ENCODE data around the gene TMEM54. TPM values are rescaled to one million over a fixed set of nuclear protein-coding genes. Genes with fewer than 3 reads are reported as not detected.

The TMEM54 gene, protein sequence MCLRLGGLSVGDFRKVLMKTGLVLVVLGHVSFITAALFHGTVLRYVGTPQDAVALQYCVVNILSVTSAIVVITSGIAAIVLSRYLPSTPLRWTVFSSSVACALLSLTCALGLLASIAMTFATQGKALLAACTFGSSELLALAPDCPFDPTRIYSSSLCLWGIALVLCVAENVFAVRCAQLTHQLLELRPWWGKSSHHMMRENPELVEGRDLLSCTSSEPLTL
- 10 to 100 TPM; 19.6 to 41.3 (median 24.4) TPM for polyA plus RNA-seq

DNA sequence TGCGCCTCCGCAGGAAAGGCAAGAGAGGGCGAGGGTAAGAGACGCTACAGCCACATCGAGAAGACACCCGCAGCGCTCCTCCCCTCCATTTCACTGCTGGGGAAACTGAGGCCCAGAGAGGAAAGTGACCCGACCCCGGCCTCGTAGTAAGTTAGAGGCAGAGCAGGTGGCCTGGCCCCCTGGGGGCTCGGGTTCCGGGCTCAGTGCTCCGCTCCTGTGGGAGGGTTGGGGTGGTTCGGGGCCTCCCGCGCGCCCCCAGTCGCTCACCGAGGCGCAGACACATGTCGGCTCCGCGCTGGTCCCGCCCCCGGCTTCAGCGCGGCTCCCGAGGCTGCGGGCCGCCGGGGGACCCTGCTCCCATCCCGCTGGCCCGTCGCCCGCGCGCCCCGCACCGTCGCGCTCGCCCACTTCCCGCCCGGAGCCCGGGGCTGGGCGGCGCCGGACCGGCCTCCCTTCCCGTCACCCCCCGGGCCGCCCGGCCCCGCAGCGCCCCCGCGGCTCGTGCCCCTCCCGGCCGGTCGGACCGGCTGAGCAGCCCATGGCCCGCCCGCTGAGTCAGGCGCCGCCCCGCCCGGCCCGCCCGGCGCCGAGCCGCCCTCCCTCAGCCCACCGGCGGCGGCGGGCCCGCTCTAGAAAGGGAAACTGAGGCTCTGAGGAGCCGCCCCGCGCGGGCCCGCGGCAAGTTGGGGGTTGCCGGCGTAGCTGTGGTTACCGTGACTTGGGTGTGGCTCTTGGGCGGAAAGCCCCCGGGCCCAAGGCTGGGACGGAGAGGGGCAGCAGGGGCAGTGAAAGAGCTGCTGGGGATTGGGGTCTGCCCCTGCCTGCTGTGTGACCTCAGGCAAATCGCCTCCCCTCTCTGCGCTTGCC lies at the start of gene TMEM54:
Gene TMEM54, minus strand, starts transcription at position 434 of the 867 bp plus-strand sequence. Its CDS starts 151 bp downstream, at position 283.
- WGBS, 3 donors = 1 to 2% (median 1%) methylated on average over 60 to 92 of the region's 92 CpGs
- no peak within 1 kb of the TSS for H3K27ac ChIP-seq (ENCODE audit: low read depth, low read length)

DNA sequence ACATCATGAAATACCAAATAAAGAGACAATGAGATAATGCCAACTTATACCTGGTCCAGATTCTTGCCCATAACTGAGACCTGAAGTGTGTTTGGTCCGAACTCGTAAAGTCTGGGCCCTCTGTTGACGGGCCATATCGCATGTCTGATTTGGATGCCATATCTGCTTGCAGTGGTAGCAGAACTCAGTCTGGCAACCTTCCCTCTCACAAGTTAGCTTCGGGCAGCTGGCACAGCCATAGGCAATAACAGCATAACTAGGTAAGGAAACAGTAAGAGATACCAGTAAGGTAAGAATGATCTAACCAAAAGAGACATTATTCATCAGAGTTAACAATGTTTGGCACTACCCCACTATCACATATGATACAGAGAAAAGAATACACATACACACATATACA lies 48.3 kb upstream of the TMEM54 start:
- 31 to 94% (median 89%) methylated on average over 5 of the region's 5 CpGs for WGBS, 3 donors
- no peak overlapping the region for H3K27ac ChIP-seq (ENCODE audit: low read depth, low read length)

DNA sequence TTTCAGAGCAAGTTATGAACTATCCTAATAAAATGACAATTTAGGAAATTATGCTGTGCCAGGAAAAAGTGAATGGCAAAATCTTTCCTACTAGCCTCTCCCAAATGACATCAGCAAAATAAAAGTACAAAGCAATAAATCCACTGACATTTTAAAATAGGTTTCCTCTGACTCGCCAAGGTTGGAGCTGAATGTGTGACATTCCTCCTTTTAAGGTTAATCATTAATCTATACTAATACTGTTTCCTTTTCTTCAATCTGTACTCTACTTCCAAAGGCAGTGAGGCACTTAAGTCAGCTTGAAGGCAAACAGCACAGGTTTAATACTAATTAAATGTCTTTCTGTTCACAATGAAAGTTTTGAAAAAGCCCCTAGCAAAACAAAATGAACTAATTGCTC lies 47.7 kb upstream of the TMEM54 start:
- 19 to 57% (median 47%) methylated on average over 1 of the region's 1 CpG for WGBS, 3 donors
- no peak overlapping the region for H3K27ac ChIP-seq (ENCODE audit: low read depth, low read length)

DNA sequence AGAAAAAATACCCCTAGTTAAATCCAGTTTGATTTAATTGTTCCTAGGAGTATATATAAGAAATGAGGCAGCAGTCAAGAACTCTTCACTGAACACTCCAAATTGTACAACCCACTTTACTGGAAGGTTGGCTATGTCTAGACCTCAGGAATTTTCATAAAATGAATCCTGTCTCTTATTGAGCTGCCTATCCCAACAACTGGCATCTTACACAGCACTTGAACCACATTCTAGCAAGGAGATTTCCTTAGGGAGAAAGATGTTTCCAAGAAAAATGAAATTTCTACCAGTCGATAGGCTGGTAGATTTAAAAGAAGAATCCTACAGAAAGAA lies 47.2 kb upstream of the TMEM54 start:
- H3K27ac ChIP-seq (ENCODE audit: low read depth, low read length) = no peak overlapping the region
- WGBS, 3 donors = 79 to 91% (median 89%) methylated on average over 1 of the region's 1 CpG

DNA sequence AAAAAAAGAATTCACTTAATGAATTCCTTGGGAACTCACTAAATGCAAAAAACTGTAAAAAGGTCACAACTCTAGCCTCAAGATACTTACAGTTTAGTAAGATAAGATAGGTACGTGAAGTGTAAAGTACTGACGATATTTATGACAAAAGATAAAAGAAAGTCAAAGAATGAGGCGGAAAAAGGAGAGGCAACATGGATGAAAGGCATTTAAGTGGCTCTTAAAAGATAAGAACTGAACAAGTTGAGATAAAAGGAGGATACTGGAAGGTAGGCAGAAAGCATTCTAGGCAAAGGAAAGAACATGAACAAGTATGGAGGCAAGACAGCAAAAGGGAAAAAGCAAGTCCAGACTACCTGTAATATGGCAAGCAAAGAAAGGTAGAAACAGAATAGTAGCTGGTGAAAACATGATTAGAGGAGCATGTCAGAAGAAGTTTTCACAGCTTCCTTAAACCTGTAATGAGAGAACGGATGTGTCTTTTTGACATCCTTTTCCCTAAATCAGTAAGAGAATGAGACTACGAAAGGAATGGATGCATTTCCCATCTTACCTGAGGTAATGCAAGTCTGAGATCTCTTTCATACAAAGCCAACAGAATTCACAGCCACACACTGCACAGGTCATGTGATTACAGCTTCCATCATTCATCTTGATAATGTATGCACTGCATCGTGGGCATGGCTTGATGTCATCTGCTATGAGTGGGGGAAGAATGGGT lies 46.6 kb upstream of the TMEM54 start:
- no peak overlapping the region for H3K27ac ChIP-seq (ENCODE audit: low read depth, low read length)
- WGBS, 3 donors = 66 to 87% (median 87%) methylated on average over 6 of the region's 6 CpGs

DNA sequence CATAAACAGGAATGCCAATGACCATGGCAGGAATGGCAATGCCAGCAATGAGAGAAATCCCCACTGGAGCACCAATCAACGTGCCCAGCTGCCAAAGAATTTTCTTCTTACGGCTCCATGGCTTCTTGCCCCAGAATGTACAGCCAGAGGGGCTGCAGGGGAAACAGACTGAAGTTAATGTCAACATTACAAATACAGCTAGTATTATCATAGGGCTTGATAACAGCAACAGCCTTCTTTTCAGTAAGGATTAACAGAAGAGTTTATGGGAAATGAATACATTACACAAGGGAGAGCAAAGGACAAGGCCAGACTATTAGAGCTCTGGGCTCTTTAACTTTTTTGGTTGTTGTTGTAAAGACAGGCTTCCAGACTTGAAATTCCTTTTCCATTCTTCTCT lies 45.2 kb upstream of the TMEM54 start:
- no peak overlapping the region for H3K27ac ChIP-seq (ENCODE audit: low read depth, low read length)
- 76 to 87% (median 82%) methylated on average over 2 of the region's 2 CpGs for WGBS, 3 donors

DNA sequence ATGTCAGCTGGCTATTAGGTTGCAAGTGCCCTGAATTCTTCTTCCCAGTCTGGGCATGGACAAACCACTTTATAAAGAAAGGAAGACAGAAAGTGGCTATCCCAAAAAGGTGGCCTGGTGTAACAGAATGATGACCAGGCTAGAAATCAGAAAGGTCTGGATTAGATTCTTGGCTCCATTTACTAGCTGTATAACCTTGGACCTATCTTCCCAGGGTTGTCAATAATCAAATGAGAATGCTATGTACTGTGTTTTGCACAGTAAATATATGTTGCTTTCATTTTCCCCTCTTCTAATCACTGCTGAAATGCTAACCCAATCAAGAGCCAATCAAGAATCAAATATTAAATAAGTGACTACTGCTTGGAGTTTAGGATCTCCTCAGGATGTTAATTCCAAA lies 43.0 kb upstream of the TMEM54 start:
- no peak overlapping the region for H3K27ac ChIP-seq (ENCODE audit: low read depth, low read length)

DNA sequence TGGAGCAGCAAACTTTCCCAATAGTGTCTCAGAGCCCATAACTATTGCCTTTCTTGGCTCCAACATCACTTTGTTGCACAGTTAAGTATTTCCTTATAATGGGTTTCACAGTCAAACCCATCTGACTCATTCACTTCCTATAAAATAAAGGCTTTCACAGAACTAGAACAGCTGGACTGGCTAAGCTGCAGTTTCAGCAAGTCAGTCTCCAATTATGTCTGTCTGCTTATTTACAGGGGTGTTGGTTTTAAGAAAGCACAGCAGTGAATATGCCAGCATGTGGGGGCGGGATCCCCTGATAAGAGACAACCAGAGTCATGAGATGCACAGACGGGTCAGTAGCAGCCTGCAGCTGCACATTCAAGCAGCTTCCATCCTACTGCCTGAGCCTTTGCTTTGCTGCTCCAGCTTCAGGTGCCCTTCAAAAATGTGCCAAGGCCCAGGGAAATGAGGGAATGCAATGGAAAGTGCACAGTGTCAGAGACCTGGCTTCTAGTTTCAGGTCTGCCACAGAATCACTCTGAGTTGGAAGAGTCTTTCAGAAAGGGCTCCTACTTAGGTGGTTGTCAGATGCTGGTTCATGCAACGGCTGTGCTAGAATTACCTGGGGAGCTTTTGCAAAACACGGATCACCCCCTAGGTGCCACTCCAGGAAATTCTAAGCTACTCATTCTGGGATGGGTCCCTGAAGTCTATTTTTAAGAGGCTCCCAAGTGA lies 38.6 kb upstream of the TMEM54 start:
- WGBS, 3 donors = 61 to 78% (median 64%) methylated on average over 4 of the region's 4 CpGs
- H3K27ac ChIP-seq (ENCODE audit: low read depth, low read length) = no peak overlapping the region

DNA sequence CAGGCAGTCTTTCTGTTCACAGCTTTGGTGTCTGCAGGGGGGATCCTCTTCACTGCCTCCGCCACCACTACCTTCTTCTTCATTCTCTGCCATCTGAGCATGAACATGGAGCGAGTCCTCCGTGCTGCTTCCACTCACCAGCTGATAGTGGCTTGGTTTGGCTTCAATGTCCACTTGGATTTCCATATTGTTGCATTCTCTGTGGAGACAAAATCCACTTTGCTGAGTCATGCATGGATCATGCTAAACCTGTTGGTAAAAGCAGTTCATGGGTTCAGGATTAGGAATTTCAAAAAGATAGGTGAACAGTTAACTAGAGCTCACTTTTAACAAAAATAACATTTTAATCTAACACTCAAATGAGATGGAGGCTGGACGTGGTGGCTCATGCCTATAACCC lies 35.9 kb upstream of the TMEM54 start:
- no peak overlapping the region for H3K27ac ChIP-seq (ENCODE audit: low read depth, low read length)
- 90 to 100% (median 98%) methylated on average over 4 of the region's 4 CpGs for WGBS, 3 donors

DNA sequence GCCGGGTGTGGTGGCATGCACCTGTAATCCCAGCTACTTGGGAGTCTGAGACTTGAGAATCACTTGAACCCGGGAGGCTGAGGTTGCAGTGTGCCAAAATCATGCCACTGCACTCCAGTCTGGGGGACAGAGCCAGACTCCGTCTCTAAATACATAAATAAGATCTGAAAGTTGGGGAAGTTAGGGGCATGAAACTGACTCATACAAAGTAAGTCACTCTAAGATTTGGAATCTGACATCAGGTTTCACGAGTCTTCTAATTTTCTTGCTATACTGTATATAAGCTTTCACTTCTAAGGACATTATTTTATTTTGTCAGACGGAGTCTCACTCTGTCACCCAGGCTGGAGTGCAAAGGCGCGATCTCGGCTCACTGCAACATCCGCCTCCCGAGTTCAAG lies 33.3 kb upstream of the TMEM54 start:
- no peak overlapping the region for H3K27ac ChIP-seq (ENCODE audit: low read depth, low read length)
- WGBS, 3 donors = 93 to 94% (median 93%) methylated on average over 10 of the region's 10 CpGs

DNA sequence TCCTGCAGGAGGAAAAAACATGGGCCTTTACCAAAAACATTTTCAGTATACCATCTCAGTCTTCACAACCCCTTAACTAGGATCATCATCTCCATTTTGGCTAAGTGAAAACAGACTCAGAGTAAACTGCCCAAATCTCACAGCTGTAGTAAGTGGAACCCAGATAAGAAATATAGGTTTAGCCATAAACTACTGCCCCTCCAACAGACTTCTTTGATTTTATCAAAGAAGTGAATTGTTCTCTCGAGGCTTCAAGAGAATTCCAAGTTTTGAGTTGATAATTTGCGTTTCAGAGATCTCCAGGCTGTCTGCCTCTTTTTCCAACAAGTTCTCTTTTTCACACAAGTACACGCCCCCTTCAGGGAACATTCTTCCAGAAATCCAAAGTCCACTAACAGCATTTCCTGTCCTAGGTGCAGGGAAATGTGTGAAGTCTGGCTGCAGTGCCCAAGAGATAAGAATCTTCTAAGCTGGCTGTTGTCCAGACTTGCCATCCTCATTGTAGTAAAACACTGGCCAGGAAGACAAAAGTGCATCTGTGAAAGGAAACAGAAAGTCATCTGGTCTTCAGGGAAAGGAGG lies 32.6 kb upstream of the TMEM54 start:
- 8 to 49% (median 33%) methylated on average over 3 of the region's 3 CpGs for WGBS, 3 donors

DNA sequence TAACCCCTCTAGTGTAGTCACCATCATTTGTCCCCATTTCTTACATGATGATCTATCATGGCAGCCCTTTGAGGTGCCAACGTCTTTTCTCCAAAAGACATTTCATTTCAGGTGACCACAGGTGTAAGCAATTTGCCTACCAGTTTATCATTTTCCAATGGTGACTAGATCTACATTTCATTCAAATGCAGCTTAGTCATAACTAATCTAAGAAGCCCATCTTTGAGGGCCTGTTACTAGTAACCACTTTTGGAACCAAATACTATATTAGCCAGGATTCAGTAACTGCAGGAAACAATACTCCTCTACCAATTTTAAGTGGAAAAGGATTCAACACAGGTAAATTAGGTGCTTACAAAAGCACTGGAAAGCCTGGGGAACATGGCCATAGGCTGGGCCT lies 30.6 kb upstream of the TMEM54 start:
- WGBS, 3 donors = 86 to 98% (median 97%) methylated on average over 1 of the region's 1 CpG

More for the DNA sequence above, 32.6 kb upstream of the TMEM54 start:
- H3K27ac ChIP-seq (ENCODE audit: low read depth, low read length) = no peak overlapping the region

DNA sequence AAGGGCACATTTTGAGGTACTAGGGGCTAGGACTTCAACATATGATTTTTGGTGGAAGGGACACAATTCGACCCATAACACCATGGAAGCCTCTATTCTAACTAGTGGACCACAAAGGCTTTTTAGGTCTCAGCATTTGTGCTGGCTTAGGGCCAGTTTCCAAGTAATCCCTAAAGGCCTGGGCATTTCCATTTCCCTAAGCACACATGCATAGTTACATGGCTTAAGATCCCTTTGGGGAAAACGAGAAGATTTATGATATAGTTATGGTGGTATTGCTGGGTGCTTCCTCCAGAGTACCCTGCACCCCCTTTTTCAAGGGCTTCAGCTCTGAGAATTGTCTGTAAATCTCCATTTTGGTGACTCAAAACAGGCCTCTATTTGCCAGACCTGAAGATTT lies 28.2 kb upstream of the TMEM54 start:
- H3K27ac ChIP-seq (ENCODE audit: low read depth, low read length) = no peak overlapping the region
- WGBS, 3 donors = 62 to 66% (median 66%) methylated on average over 2 of the region's 2 CpGs

More for the DNA sequence above, 30.6 kb upstream of the TMEM54 start:
- H3K27ac ChIP-seq (ENCODE audit: low read depth, low read length) = no peak overlapping the region

DNA sequence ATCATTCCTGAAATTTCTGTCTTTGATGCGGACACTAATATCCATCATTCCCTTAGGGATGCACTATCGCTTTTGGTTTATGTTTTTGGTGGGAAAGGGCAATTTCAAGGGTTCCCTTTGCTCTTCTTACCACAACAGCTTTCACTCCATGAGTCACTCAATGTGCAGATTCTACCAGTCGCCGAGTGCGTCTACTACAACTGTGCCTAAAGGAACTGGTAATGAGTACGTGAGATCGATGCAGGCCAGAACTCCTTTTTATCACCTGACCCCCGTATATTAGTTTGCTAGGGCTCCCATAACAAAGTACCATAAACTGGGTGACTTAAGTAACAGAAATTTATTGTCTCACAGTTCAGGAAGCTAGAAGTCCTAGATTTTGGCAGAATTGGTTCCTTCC lies 27.5 kb upstream of the TMEM54 start:
- 80 to 91% (median 83%) methylated on average over 8 of the region's 8 CpGs for WGBS, 3 donors
- no peak overlapping the region for H3K27ac ChIP-seq (ENCODE audit: low read depth, low read length)

DNA sequence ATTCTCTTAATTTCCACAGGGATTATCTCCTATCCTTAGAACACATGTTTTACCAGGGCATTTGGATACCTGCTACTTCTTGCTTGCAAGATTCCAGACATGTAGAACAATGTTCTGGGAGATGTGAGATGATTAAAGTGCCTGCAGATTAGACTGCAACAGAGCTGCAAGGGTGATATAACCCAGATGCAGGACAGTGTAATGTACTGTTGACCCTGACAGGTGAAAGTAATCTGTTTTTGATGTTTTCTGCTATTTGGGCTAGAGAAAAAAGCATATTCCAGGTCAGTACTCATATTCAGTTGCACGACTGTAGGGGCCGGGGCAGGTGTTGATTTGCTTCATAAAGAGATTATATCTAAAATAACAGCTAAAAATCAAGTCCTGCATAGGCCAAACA lies 27.1 kb upstream of the TMEM54 start:
- WGBS, 3 donors = 87 to 98% (median 88%) methylated on average over 2 of the region's 2 CpGs

DNA sequence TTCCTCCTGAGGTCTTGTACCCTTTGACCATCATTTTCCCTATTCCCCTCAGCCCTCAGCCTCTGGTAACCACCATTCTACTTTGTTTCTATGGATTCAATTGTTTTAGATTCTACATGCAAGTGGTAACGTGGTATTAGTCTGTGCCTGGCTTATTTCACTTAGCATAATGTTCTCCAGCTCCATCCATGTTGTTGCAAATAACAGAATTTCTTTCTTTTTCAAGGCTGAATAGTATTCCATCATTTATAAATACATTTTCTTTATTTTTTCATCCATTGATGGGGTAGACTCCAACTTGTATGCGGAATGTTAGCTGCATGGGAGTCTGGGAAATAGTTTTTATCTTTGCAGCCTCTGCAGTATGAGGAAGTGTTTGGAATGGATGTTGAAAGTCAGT lies 26.3 kb upstream of the TMEM54 start:
- 81 to 97% (median 88%) methylated on average over 2 of the region's 2 CpGs for WGBS, 3 donors
- no peak overlapping the region for H3K27ac ChIP-seq (ENCODE audit: low read depth, low read length)

More for the DNA sequence above, 27.1 kb upstream of the TMEM54 start:
- H3K27ac ChIP-seq (ENCODE audit: low read depth, low read length) = no peak overlapping the region

DNA sequence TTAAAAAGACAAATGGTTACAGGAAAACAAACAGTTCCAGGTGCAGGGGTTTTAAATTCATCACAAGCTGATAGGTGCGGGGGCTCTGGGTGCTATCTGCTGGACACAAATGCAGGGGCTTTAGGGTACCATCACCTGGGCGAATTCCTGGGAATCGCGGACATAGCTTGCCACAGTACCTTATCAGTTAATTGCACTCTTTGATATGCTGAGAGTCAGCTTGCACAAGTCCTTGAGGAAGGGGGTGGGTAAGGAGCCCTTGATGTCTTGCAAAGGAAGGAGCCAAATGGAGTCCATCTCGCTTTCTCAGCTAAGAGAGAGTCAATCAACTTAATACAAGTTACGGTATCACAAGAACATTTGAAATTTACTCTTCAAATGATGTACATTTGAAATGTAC lies 25.4 kb upstream of the TMEM54 start:
- H3K27ac ChIP-seq (ENCODE audit: low read depth, low read length) = no peak overlapping the region
- 67 to 94% (median 88%) methylated on average over 6 of the region's 6 CpGs for WGBS, 3 donors

DNA sequence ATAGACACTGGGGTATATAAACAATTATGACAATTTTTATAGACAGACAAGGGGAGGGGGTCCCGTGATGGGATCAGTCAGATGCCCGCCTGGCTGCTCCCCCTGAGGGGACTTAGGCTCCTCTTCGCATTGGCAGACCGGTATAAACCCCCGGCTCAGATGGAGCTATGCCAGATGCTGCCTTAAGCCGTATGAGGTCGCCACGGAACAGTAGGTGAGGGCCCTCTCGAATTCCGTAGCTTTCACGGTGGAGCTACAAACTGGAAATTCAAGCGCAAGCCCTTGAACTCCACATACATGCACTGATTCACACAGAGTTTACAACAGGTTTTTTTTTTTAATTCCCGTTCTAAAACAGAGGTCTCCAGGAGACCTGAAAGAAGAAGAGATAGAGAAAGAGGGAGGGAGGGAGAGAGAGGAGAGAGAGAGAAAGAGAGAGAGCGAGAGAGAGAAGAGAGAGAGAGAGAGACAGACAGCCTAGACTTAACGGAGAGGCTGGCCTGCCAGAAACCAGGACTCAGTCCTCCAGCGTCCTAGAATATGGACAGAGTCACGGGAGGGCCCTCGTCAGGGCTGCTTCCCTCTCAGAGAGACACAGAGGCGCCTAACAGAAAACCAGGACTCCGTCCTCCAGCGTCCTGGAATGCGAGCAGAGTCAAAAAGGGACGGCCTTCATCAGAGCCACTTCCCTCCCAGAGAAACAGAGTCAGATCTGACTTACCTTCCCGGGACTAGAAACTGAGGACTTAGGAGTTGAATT lies 24.4 kb upstream of the TMEM54 start:
- no peak overlapping the region for H3K27ac ChIP-seq (ENCODE audit: low read depth, low read length)
- 27 to 28% (median 28%) methylated on average over 24 of the region's 24 CpGs for WGBS, 3 donors

All from adipose tissue (tissue), 3 donors.